Measurements from ENCODE around the gene ENDOU. TPM values are rescaled to one million over a fixed set of nuclear protein-coding genes. Genes with fewer than 3 reads are reported as not detected.

Gene ENDOU
- total RNA-seq, 1 donor from 2014 or later = not detected

- TF ChIP-seq CTCF (IDR thresholded peaks at IDR 0.05; ENCODE audit: insufficient read depth, low read length, poor library complexity, severe bottlenecking) = no peak
- no peak overlapping the region for H3K4me3 ChIP-seq (ENCODE audit: low read depth, low read length)
- no peaks in the 10 kb centered on the region for H3K36me3 ChIP-seq (ENCODE audit: control insufficient read depth, insufficient read depth, low read length)
- DNase-seq (ENCODE audit: low read depth) = no peak
- H3K27me3 ChIP-seq (ENCODE audit: control insufficient read depth, insufficient read depth, low read length) = peaks cover 2% of the 10 kb centered on the region
Observed at GRCh38 chr12:47750916-47751470, 25.7 kb upstream of the ENDOU start.

GRCh38 chr12:47750229-47750798 is 25.0 kb upstream of the ENDOU start:
- H3K36me3 ChIP-seq (ENCODE audit: control insufficient read depth, insufficient read depth, low read length) = no peaks in the 10 kb centered on the region
- no peak overlapping the region for H3K4me3 ChIP-seq (ENCODE audit: low read depth, low read length)
- no peak for TF ChIP-seq CTCF (IDR thresholded peaks at IDR 0.05; ENCODE audit: insufficient read depth, low read length, poor library complexity, severe bottlenecking)
- peaks cover 5% of the 10 kb centered on the region for H3K27me3 ChIP-seq (ENCODE audit: control insufficient read depth, insufficient read depth, low read length)
- DNase-seq (ENCODE audit: low read depth) = no peak

- no peak for TF ChIP-seq CTCF (IDR thresholded peaks at IDR 0.05; ENCODE audit: insufficient read depth, low read length, poor library complexity, severe bottlenecking)
- no peaks in the 10 kb centered on the region for H3K36me3 ChIP-seq (ENCODE audit: control insufficient read depth, insufficient read depth, low read length)
- H3K27me3 ChIP-seq (ENCODE audit: control insufficient read depth, insufficient read depth, low read length) = peaks cover 9% of the 10 kb centered on the region
- DNase-seq (ENCODE audit: low read depth) = no peak
- H3K4me3 ChIP-seq (ENCODE audit: low read depth, low read length) = no peak overlapping the region
Observed at GRCh38 chr12:47748899-47749298, 23.6 kb upstream of the ENDOU start.

- Histone ChIP-seq H3K36me3 (ENCODE audit: control insufficient read depth, insufficient read depth, low read length) (no peaks in the 10 kb centered on the region), H3K4me3 (ENCODE audit: low read depth, low read length) (no peak overlapping the region), H3K27me3 (ENCODE audit: control insufficient read depth, insufficient read depth, low read length) (peaks cover 9% of the 10 kb centered on the region)
- no peak for DNase-seq (ENCODE audit: low read depth)
- TF ChIP-seq CTCF (IDR thresholded peaks at IDR 0.05; ENCODE audit: insufficient read depth, low read length, poor library complexity, severe bottlenecking) = no peak
Observed at GRCh38 chr12:47748507-47748828, 23.2 kb upstream of the ENDOU start.

- no peak for TF ChIP-seq CTCF (IDR thresholded peaks at IDR 0.05; ENCODE audit: insufficient read depth, low read length, poor library complexity, severe bottlenecking)
- no peaks in the 10 kb centered on the region for H3K36me3 ChIP-seq (ENCODE audit: control insufficient read depth, insufficient read depth, low read length)
- H3K27me3 ChIP-seq (ENCODE audit: control insufficient read depth, insufficient read depth, low read length) = peaks cover 9% of the 10 kb centered on the region
- no peak overlapping the region for H3K4me3 ChIP-seq (ENCODE audit: low read depth, low read length)
- DNase-seq (ENCODE audit: low read depth) = no peak
Observed at GRCh38 chr12:47747596-47748506, 22.6 kb upstream of the ENDOU start.

Measured in kidney epithelial cell (primary cell).